Epithelial cell of esophagus (primary cell): ENCODE results near the gene RSU1.

Experiments used
- DNase-seq: peaks from one replicate; pipeline ENCODE4 v3.0.0; 2010; ENCODE audit warnings: low read depth
- H3K4me3 ChIP-seq: 2 replicates; pipeline ENCODE4 v1.5.1; 2011; ENCODE audit warnings: mild to moderate bottlenecking, low read length, control low read depth
- TF ChIP-seq, protein P1 (sequence below): IDR thresholded peaks from 2 replicates; pipeline ENCODE4 v1.5.1; 2011; ENCODE audit warnings: low read depth, mild to moderate bottlenecking, low read length, control low read depth, inconsistent platforms; ENCODE audit not compliant: insufficient read depth; ENCODE audit errors: missing control alignments

Gene RSU1

GRCh38 chr10:16689696-16690095 is 127.5 kb downstream of the RSU1 start:
- TF ChIP-seq, protein P1, sequence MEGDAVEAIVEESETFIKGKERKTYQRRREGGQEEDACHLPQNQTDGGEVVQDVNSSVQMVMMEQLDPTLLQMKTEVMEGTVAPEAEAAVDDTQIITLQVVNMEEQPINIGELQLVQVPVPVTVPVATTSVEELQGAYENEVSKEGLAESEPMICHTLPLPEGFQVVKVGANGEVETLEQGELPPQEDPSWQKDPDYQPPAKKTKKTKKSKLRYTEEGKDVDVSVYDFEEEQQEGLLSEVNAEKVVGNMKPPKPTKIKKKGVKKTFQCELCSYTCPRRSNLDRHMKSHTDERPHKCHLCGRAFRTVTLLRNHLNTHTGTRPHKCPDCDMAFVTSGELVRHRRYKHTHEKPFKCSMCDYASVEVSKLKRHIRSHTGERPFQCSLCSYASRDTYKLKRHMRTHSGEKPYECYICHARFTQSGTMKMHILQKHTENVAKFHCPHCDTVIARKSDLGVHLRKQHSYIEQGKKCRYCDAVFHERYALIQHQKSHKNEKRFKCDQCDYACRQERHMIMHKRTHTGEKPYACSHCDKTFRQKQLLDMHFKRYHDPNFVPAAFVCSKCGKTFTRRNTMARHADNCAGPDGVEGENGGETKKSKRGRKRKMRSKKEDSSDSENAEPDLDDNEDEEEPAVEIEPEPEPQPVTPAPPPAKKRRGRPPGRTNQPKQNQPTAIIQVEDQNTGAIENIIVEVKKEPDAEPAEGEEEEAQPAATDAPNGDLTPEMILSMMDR: no peak
- DNase-seq: no peak

DNA sequence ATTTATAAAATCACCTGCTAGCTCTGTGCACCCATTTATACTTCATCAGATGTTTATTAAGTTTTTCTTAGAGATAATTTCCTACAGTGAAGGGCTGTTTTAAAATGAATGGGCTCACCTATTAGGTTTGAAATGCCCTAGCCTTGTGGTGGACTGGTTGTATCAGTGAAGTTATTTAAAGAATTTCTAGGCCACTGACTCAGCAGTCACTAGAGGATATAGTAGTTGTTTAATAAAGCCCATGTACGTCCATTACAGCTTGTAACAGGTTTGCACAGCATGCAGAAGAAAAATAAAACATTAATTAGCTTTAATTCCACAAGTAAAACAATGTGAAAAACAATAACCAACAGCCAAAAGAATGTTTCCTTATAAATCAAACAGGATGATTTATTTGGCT is 128.0 kb downstream of the RSU1 start:
- H3K4me3 ChIP-seq: no peak overlapping the region
- TF ChIP-seq, protein P1: no peak
- no peak for DNase-seq

More at GRCh38 chr10:16689696-16690095, 127.5 kb downstream of the RSU1 start:
- no peak overlapping the region for H3K4me3 ChIP-seq

DNA sequence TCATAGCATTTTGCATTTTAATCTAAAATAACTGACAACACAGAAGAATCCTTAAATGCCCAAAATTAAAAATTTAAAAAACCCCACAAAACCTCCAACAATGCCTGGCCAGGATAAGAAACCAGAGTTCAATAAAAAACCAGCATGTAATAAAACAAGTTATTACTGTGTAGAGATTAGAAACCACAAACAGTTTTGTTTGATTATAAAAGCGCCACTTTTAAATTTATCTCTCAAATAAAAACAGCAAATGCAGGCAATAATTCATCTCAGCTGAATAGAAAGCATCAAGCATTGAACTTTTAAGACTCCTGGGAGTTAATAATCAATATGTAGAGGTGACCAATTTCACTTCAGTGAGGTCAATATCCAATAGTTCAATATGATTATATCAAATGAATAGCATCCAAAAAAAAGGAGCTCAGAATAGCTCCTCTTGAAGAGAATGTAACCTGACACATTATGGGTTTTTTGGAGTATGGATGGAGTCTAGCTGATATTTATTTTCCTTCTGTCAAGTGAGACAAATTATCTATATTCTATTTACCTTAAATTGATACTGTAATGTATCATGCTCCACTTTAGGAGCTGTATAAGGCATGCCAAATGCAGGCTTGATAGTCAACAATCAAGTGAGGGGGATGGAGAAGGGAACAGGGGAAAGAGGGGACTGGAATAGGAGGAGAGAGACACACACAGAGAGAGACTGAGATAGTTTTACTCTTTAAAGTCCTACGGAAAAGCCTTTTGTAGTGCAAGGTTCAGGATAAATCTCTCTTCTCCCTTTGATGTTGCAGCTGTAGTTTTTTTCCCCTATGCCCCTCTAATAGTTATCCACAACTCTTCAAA is 130.9 kb downstream of the RSU1 start:
- TF ChIP-seq, protein P1: no peak
- no peak for DNase-seq
- no peak overlapping the region for H3K4me3 ChIP-seq

GRCh38 chr10:16685551-16685950 is 131.7 kb downstream of the RSU1 start:
- no peak overlapping the region for H3K4me3 ChIP-seq
- TF ChIP-seq, protein P1: no peak
- DNase-seq: no peak

DNA sequence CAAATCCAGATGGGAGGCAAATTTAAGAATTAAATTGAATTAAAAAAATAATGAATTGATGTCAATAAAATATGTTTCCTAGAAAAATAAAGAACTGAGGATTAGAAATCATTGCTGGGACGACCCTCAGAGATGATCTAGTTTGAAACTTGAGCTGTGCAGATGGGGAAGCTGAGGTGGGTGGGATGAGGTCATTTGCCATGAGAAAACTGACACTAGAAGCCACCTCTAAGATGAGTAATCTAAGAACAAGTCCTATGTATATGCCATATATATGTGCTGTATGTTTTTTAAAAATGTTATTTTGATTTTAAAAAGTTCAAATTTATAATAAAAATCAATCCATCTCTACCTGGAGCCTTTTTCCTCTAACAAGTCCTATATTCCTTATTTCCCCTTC is 135.7 kb downstream of the RSU1 start:
- TF ChIP-seq, protein P1: no peak
- no peak overlapping the region for H3K4me3 ChIP-seq
- DNase-seq: no peak

- TF ChIP-seq, protein P1: no peak
- H3K4me3 ChIP-seq: no peak overlapping the region
- DNase-seq: no peak
Observed at GRCh38 chr10:16679511-16679910, 137.7 kb downstream of the RSU1 start.

DNA sequence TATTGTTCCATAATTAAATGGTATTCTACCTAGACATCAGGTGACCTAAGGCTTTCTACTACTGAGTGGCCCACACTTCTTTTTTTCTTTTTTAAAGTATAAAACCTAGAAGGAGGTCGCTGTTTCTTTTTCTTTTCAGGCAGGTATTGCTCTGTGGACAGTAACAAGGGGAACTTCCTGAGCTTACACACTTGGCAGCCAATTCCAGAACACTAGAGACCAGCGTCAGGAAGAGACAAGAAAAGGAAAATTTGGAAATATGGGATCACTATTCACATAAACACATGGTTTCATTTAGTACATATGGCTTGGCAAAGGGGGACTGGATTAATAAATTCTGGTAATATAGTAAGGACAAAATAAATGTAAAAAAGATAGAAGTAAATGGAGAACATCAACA is 141.9 kb downstream of the RSU1 start:
- no peak overlapping the region for H3K4me3 ChIP-seq
- TF ChIP-seq, protein P1: no peak
- DNase-seq: no peak
